GM23248 (cell line): ENCODE results near the gene TVP23B. TPM values are rescaled to one million over a fixed set of nuclear protein-coding genes. Genes with fewer than 3 reads are reported as not detected.
A peak's percentile ranks its signal among the peaks of the same experiment; 100 is the strongest.
"Not testable (repeated sequence)": the region's sequence is repeated elsewhere in the genome, so short reads cannot be mapped to it uniquely, and the experiment has no call there.

Experiments used
- DNase-seq: peaks from one replicate; pipeline ENCODE4 v3.0.0-alpha.2; 2015
- H2AFZ ChIP-seq: fragments of 200-600 bp; sonication (generic); 2 replicates; pipeline ENCODE4 v1.6.1; 2016; ENCODE audit warnings: antibody characterized with exemption
- H3F3A ChIP-seq: fragments of 200-600 bp; sonication (generic); 2 replicates; pipeline ENCODE4 v1.6.1; 2016; ENCODE audit warnings: mild to moderate bottlenecking, antibody characterized with exemption, mixed run types; ENCODE audit not compliant: insufficient read depth
- H3K27ac ChIP-seq: fragments of 200-600 bp; sonication (generic); 2 replicates; pipeline ENCODE4 v1.5.1; 2016; ENCODE audit warnings: mild to moderate bottlenecking
- H3K27me3 ChIP-seq: fragments of 200-600 bp; sonication (generic); replicated peaks from 2 replicates; pipeline ENCODE4 v1.6.1; 2016; ENCODE audit warnings: mild to moderate bottlenecking; ENCODE audit not compliant: insufficient read depth
- H3K36me3 ChIP-seq: fragments of 200-600 bp; sonication (generic); 2 replicates; pipeline ENCODE4 v1.6.1; 2016; ENCODE audit warnings: low read depth, mild to moderate bottlenecking
- H3K4me1 ChIP-seq: fragments of 200-600 bp; sonication (generic); 2 replicates; pipeline ENCODE4 v1.6.1; 2016; ENCODE audit warnings: mild to moderate bottlenecking; ENCODE audit not compliant: insufficient read depth
- H3K4me2 ChIP-seq: fragments of 200-600 bp; sonication (generic); one replicate; pipeline ENCODE4 v1.6.1; 2016; ENCODE audit warnings: mild to moderate bottlenecking; ENCODE audit not compliant: unreplicated experiment
- H3K4me3 ChIP-seq: fragments of 200-600 bp; sonication (generic); 2 replicates; pipeline ENCODE4 v1.5.1; 2016; ENCODE audit warnings: mild to moderate bottlenecking
- H3K79me2 ChIP-seq: fragments of 200-600 bp; sonication (generic); 2 replicates; pipeline ENCODE4 v1.6.1; 2016; ENCODE audit warnings: mild to moderate bottlenecking; ENCODE audit not compliant: insufficient read depth
- H3K9ac ChIP-seq: fragments of 200-600 bp; sonication (generic); 2 replicates; pipeline ENCODE4 v1.6.1; 2016; ENCODE audit warnings: mild to moderate bottlenecking
- H3K9me2 ChIP-seq: fragments of 200-600 bp; sonication (generic); 2 replicates; pipeline ENCODE4 v1.6.1; 2016; ENCODE audit warnings: mixed run types, mild to moderate bottlenecking, moderate library complexity; ENCODE audit not compliant: insufficient read depth
- H3K9me3 ChIP-seq: fragments of 200-600 bp; sonication (generic); one replicate; pipeline ENCODE4 v1.6.1; 2017; ENCODE audit warnings: low read depth
- H4K20me1 ChIP-seq: fragments of 200-600 bp; sonication (generic); 2 replicates; pipeline ENCODE4 v1.6.0; 2016; ENCODE audit not compliant: insufficient read depth
- WGBS, 2 experiments: methylation state at CpG; one replicate each; pipeline ENCODE4 v1.1.6; 2015 to 2017; ENCODE audit warnings: low lambda C conversion rate in 2 of 2, low coverage in 1 of 2; ENCODE audit errors: missing lambda C conversion rate in 2 of 2; 5-methylcytosine and 5-hydroxymethylcytosine counted together
- in situ Hi-C: fragments of 300-500 bp; cut with MboI; formaldehyde crosslinking; loops from 2 replicates; pipeline ENCODE4 v1.15.0; 2020
- polyA plus RNA-seq: library from polyadenylated mRNA; unstranded; fragments of >200 nt; fragmentation: Nextera tagmentation; extraction: Ambion mirVana; gene quantifications from 2 replicates; pipeline ENCODE4 v1.2.1, GENCODE V29; 2016
- total RNA-seq: library from RNA; depleted of rRNA; stranded (reverse); fragments of >200 nt; shearing (Covaris generic); gene quantifications from 2 replicates; pipeline ENCODE4 v1.2.3, GENCODE V29; 2014; rRNA removed

The TVP23B gene
- 55.0 and 80.7 TPM in 2 replicates for total RNA-seq
- polyA plus RNA-seq: 81.9 and 82.0 TPM in 2 replicates

DNA sequence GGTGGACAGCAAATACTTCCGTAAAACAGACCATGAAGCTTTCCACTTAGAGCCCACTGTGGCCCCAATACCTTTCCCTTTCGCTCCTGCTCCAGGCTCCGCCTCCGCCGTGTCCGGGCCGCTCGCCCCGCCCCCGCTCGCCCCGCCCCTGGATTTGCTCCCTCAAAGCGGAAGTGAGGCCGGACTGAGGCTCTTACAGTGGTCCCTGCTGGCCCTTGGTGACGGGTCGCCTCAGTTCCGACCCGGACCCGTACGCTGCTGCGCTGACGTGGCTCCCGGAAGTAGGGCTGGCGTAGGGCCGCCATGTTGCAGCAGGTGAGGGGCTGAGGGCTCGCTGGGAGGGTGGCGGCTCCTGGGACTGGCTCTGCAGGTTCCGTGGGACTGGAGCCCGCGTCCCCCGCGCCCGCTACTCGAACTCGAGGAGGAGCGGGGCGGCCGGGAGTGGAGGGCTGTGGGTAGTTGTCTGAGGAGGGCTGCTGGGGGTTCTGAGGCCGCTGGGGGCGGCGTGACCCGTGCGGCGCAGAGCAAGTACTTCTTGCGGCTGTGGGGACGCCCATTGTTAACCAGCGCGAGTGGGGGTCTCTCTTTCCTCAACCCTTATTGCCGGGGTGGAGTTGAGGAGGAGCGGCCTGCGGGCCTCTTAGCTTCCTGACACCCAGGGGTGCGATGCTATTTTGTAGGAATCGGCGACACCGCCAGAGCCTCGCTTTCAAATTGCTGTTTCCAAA is at the start of gene TVP23B:
TVP23B (plus strand) TSS at position 193 of the 728 bp plus-strand sequence; CDS start at position 304, 111 bp downstream.
- H4K20me1 ChIP-seq, H3K27me3 ChIP-seq, H3K9me3 ChIP-seq, in situ Hi-C loops, H3K36me3 ChIP-seq, H3F3A ChIP-seq, H3K4me1 ChIP-seq, H3K9me2 ChIP-seq: not testable (repeated sequence)
- Histone ChIP-seq H3K79me2 (peaks cover 50% of the 10 kb centered on the region), H3K4me3 (peak within 1 kb of the TSS; percentile 74), H3K27ac (peak within 1 kb of the TSS; percentile 70), H3K4me2 (peak within 1 kb of the TSS; percentile 65), H3K9ac (peak within 1 kb of the TSS; percentile 90), H2AFZ (peak within 1 kb of the TSS; percentile 73)
- peak; percentile 97 for DNase-seq
- WGBS, 2 experiments: 0 to 2% methylated on average over 45 to 48 of the region's 56 CpGs

DNA sequence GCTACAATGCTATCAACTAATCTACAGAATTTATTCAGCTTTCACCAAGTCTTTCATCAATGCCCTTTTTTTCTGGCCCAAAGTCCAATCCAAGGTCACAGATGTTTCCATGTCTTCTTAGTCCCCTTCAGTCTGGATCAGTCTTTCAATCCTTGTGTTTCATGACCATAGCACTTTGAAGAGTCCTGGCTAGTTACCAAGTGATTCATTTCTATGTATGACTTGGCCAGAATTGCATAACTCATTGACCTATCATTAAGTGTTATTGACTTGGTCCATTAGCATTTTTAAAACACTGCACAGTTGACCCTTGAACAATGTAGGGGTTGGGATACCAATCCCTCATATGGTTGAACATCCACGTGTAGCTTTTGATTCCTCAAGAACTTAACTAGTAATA is 48.5 kb upstream of the TVP23B start:
- H2AFZ ChIP-seq, H3K9me2 ChIP-seq, H3F3A ChIP-seq, H4K20me1 ChIP-seq, H3K4me1 ChIP-seq, H3K27me3 ChIP-seq, H3K36me3 ChIP-seq, in situ Hi-C loops, H3K4me2 ChIP-seq, H3K4me3 ChIP-seq, H3K27ac ChIP-seq, H3K9me3 ChIP-seq, H3K79me2 ChIP-seq, H3K9ac ChIP-seq: not testable (repeated sequence)
- peak; percentile 16 for DNase-seq
- 49 to 50% methylated on average over 1 of the region's 1 CpG for WGBS, 2 experiments

DNA sequence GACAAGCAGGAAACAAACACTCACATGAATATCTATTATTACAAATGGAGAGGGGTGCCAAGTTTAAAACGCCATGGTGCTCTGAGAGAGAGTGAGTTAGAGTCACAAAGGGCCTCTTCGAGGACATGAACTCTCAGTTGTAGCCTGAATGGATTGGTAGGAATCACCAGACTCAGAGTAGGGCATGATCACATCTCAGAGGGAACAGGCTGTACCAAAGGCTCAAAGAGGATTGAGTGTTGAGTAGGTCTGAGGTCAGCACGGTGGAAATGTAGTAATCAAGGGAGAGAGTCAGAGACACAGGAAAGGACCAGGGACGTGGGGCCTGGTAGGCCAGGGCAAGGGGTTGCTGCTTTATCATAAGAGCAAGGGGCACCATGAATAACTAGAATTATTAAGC is 47.6 kb upstream of the TVP23B start:
- H2AFZ ChIP-seq, H3K27me3 ChIP-seq, H3K27ac ChIP-seq, DNase-seq, H3K9me2 ChIP-seq, H3K4me2 ChIP-seq, H3K4me1 ChIP-seq, H3F3A ChIP-seq, H3K4me3 ChIP-seq, in situ Hi-C loops, H3K79me2 ChIP-seq, H4K20me1 ChIP-seq, H3K9me3 ChIP-seq, H3K36me3 ChIP-seq, H3K9ac ChIP-seq: not testable (repeated sequence)
- 75 to 87% methylated on average over 3 to 4 of the region's 4 CpGs for WGBS, 2 experiments

DNA sequence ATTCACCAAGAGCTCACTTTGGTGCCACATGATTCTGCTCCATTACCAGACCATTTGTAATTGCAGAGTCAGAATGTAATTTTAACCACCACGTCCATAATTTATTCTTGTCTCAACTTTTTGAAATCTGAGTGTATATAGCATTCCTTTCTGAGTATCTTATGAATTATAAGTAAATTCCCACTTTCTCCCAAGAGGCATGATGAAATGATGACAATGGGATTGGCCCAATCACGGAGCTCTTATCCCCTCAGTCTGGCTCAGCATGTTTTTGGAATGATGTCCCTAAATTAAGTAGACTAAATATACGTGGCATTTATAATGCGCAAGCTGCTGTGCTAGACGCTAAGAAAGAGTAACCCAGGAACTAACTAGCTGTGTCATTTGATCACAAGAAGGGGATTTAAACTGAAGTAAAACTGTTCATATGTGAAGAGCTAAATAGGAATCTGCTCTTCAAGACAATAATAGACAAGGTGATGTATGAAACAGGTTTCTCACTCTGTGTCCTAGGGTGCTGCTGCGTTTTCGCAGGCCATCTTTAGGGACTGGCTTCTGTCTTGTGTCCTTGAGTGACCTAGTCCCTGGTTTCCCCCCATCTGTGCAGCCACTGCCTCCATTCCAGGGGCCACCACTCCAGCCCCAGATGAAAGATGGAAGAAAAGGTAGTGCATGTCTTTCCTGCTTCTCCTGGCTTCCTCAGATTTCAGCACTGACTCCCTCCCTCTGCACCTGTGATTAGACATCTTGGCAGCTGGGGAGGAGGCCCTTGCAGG is 41.2 kb upstream of the TVP23B start:
- WGBS, 2 experiments: 57 to 60% methylated on average over 7 of the region's 7 CpGs
- DNase-seq: peak; percentile 4
- H3K27me3 ChIP-seq, H3K4me1 ChIP-seq, H3K9ac ChIP-seq, H4K20me1 ChIP-seq, H3F3A ChIP-seq, H3K36me3 ChIP-seq, H3K4me2 ChIP-seq, H3K27ac ChIP-seq, H3K9me3 ChIP-seq, H3K79me2 ChIP-seq, H3K4me3 ChIP-seq, H2AFZ ChIP-seq, in situ Hi-C loops, H3K9me2 ChIP-seq: not testable (repeated sequence)

DNA sequence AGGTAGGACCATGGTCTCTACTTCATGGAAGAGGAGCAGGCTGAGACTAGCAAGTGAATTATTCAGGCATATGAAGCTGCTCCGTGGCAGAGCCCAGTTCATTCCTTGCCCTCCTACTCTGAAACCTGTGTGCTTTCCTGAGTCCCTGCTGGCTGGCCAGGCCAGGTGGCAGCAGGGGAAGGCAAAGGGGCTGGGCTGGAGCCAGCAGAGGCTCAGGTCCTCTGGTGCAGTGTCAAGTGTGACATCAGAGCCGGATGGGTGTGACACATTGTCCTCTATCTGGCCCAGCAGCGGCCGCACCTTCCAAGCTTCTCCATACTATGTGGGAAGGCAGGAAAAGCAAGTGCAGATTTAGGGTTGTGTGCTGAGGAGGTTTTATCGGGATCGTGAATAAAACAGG is 39.8 kb upstream of the TVP23B start:
- WGBS, 2 experiments: 95 to 96% methylated on average over 5 of the region's 6 CpGs
- H3K27ac ChIP-seq, H2AFZ ChIP-seq, H3K9ac ChIP-seq, DNase-seq, in situ Hi-C loops, H3K4me3 ChIP-seq, H3F3A ChIP-seq, H3K27me3 ChIP-seq, H3K9me2 ChIP-seq, H3K79me2 ChIP-seq, H4K20me1 ChIP-seq, H3K4me2 ChIP-seq, H3K9me3 ChIP-seq, H3K36me3 ChIP-seq, H3K4me1 ChIP-seq: not testable (repeated sequence)

DNA sequence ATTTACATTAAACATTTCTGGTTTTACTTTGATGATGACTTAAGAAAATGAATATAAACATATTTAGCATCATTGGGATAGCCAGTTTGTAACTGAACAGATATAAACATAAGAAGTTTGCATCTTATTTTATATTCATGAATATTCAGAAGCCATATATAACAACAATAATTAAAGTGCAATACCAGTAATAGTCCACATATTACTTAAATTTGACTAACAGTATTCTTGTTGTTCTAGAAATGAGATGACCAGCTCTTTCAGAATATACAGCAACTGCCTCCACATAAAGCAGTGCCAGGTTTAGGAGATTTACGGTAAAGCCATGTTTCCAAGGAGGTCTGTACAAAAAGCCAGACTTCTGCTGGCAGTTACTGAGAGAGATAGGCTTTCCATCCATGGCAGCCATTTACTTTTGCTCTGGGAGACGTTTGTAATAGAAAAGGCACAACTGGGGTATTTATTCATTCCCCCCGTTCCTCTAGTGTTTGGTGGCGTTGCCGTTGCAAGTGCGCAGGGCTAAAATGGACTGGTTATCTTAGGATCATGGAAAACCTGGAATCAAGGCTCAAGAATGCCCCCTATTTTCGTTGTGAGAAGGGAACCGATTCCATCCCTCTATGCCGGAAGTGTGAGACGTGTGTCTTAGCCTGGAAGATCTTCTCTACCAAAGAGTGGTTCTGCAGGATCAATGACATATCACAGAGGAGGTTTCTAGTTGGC is 37.1 kb upstream of the TVP23B start, which contains the start of gene FBXW10:
FBXW10 (plus strand) TSS at position 356 of the 723 bp plus-strand sequence; CDS start at position 547, 191 bp downstream.
- DNase-seq: peak; percentile 10
- H3K4me2 ChIP-seq: peak within 1 kb of the TSS; percentile 12
- H3F3A ChIP-seq, H3K9me3 ChIP-seq, H3K9me2 ChIP-seq, H3K27ac ChIP-seq, H3K79me2 ChIP-seq, H3K4me1 ChIP-seq, H3K36me3 ChIP-seq, in situ Hi-C loops, H3K27me3 ChIP-seq, H4K20me1 ChIP-seq, H3K9ac ChIP-seq: not testable (repeated sequence)
- 6 to 7% methylated on average over 9 of the region's 10 CpGs for whole genome bisulfite sequencing, 2 experiments
- peak within 1 kb of the TSS; percentile 59 for H3K4me3 ChIP-seq
- peak within 1 kb of the TSS; percentile 89 for H2AFZ ChIP-seq

DNA sequence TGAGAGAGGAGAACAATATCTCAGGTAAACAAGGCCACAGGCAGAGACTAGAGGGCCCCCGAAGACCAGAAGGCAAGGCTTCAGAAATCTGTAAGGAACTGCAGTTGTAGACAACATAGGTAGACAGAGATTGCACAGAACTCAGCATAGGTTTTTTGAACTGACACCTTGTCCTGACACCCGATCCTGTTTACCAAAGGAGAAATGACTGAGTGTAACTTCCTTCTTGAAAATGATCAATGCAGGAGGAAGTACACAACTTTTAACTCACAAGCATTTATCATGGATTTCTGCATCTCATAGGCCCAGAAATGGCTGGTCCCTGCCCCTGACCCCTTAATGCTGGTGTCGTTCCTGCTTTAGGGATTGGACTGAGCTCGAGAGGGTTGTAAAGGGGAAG is 36.3 kb upstream of the TVP23B start:
- H3K36me3 ChIP-seq, DNase-seq, H3K27ac ChIP-seq, H3K79me2 ChIP-seq, H3K9me3 ChIP-seq, H3K4me3 ChIP-seq, H4K20me1 ChIP-seq, in situ Hi-C loops, H3K9me2 ChIP-seq, H3K4me1 ChIP-seq, H3K27me3 ChIP-seq, H3K4me2 ChIP-seq, H3K9ac ChIP-seq, H3F3A ChIP-seq: not testable (repeated sequence)
- 65 to 76% methylated on average over 4 of the region's 4 CpGs for WGBS, 2 experiments
- H2AFZ ChIP-seq: peak overlapping the region; percentile 89; the same call in 1 of the 2 replicates
